ENCODE results near the gene IL15RA. TPM values are rescaled to one million over a fixed set of nuclear protein-coding genes. Genes with fewer than 3 reads are reported as not detected.

Gene IL15RA
- total RNA-seq, 1 experiment from 2014 or later: 0.66 TPM

DNA sequence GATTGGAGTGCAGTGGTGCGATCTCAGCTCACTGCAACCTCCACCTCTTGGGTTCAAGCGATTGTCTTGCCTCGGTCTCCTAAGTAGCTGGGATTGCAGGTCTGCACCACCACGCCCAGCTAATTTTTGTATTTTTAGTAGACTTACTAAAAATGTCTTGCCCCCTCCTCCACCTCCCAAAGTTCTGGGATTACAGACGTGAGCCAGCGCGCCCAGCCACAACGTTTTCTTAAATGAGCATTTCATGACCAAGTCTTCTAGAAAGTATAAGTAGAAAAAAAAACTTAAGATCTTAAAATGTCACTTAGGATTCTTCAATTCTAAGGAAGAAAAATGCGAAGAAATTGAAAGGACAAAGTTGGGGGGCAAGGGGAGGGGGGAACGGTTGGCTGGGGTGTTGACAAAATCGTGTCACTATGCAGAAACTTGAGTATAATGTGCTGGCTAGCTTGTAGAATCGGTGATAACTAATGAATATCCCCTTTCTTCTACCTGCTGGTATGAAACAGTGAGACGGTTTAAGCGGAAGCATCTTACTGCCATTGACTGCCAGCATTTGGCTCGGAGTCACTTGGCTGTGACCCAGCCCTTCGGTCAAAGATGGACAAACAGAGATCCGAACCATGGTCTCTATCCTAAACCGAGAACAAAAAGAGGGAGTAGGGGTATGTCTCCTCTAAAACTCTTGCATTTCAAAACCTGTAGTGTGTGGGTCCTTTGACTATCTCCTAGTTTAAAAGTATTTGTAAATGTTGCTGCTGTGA lies 74.7 kb downstream of the IL15RA start:
- Mint-ChIP-seq H3K27me3 (ENCODE audit: insufficient read depth, unreplicated experiment) (no peaks in the 10 kb centered on the region), H3K27ac (ENCODE audit: unreplicated experiment) (no peak overlapping the region), H3K36me3 (ENCODE audit: insufficient read depth, unreplicated experiment) (peaks cover 40% of the 10 kb centered on the region), H3K4me3 (ENCODE audit: unreplicated experiment) (no peak overlapping the region), H3K9me3 (ENCODE audit: unreplicated experiment) (peaks cover 6% of the 10 kb centered on the region), H3K4me1 (ENCODE audit: low read depth, unreplicated experiment) (no peaks in the 10 kb centered on the region)
- no peaks in the 10 kb centered on the region for H3K4me1 ChIP-seq
- no peaks in the 10 kb centered on the region for H3K27me3 ChIP-seq (replicated peaks; ENCODE audit: control insufficient read depth, insufficient read depth, low read length)
- intact Hi-C loops (cut with micrococcal nuclease; ENCODE audit: unreplicated experiment): no loop called here
- TF ChIP-seq CTCF (IDR thresholded peaks at IDR 0.05; ENCODE audit: insufficient read depth in 1 of 2, low read depth in 1 of 2, low read length in 1 of 2, severe bottlenecking in 1 of 2, unreplicated experiment in 1 of 2): no peak
- no TSS peak for BruUV-seq (replicated peaks)
- H3K36me3 ChIP-seq (ENCODE audit: control insufficient read depth, insufficient read depth, low read length): peaks cover 5% of the 10 kb centered on the region; the same call in 1 of the 2 replicates
- H3K4me3 ChIP-seq (ENCODE audit: low read depth, low read length): no peak overlapping the region
- POLR2A ChIA-PET: interaction anchor here (0.9 kb wide), 1 partner anchor 13 kb away, joined by 3 read pairs; the partner anchor contains the start of gene FBH1
- no peak for DNase-seq
- H3K9me3 ChIP-seq: no peaks in the 10 kb centered on the region
- CTCF ChIA-PET: no interaction called here

Other genes with a start within 250 kb of the IL15RA start
- gene GDI2, start 164.1 kb downstream of the IL15RA start, total RNA-seq (2022): 436 and 446 TPM in 2 replicates
- 17.4 and 20.2 TPM in 2 replicates for gene ANKRD16, start 87.7 kb downstream of the IL15RA start, total RNA-seq (2022)
- gene FBH1, start 87.3 kb downstream of the IL15RA start, total RNA-seq (2022): 83.3 and 96.1 TPM in 2 replicates
- not detected in 2 replicates for gene IL2RA, start 84.8 kb upstream of the IL15RA start, total RNA-seq (2022)
- gene RBM17, start 111.5 kb upstream of the IL15RA start, total RNA-seq (2022): 286 and 290 TPM in 2 replicates
- gene PFKFB3, start 225.4 kb upstream of the IL15RA start, total RNA-seq (2022): 33.0 and 35.4 TPM in 2 replicates